ENCODE results near the gene XRCC6.
"Not testable (repeated sequence)": the region's sequence is repeated elsewhere in the genome, so short reads cannot be mapped to it uniquely, and the experiment has no call there.

The XRCC6 gene

GRCh38 chr22:41619979-41620588, 1.0 kb upstream of the XRCC6 start:
- no peak for TF ChIP-seq ZFX (IDR thresholded peaks at IDR 0.05; ENCODE audit: borderline replicate concordance)
- peak; percentile 31 for TF ChIP-seq CTCF (IDR thresholded peaks at IDR 0.05)
- H3K27ac ChIP-seq, result peak overlapping the region; percentile 92

GRCh38 chr22:41620589-41621098, 451 bp upstream of the XRCC6 start, which contains the start of gene DESI1:
TSS of gene DESI1 (minus strand) at chr22:41621043. CDS start at chr22:41620839, 204 bp downstream.
- H3K27ac ChIP-seq, result peak within 1 kb of the TSS; percentile 92
- no peak for TF ChIP-seq ZFX (IDR thresholded peaks at IDR 0.05; ENCODE audit: borderline replicate concordance)
- no peak for TF ChIP-seq CTCF (IDR thresholded peaks at IDR 0.05)

GRCh38 chr22:41621911-41622179, 750 bp downstream of the XRCC6 start:
- peak overlapping the region; percentile 92 for H3K27ac ChIP-seq
- TF ChIP-seq ZFX (IDR thresholded peaks at IDR 0.05; ENCODE audit: borderline replicate concordance) (no peak), CTCF (IDR thresholded peaks at IDR 0.05) (no peak)

- TF ChIP-seq ZFX (IDR thresholded peaks at IDR 0.05; ENCODE audit: borderline replicate concordance), result no peak
- H3K27ac ChIP-seq, result no peak overlapping the region
Observed at GRCh38 chr22:41625577-41625976, 4.5 kb downstream of the XRCC6 start.

- H3K27ac ChIP-seq, result not testable (repeated sequence)
Observed at GRCh38 chr22:41631115-41631514, 10.0 kb downstream of the XRCC6 start.

- not testable (repeated sequence) for H3K27ac ChIP-seq
Observed at GRCh38 chr22:41631615-41632014, 10.5 kb downstream of the XRCC6 start.

GRCh38 chr22:41634610-41635009, 13.5 kb downstream of the XRCC6 start:
- H3K27ac ChIP-seq, result not testable (repeated sequence)

GRCh38 chr22:41636467-41636866, 15.4 kb downstream of the XRCC6 start:
- H3K27ac ChIP-seq, result no peak overlapping the region

GRCh38 chr22:41637623-41638022, 16.5 kb downstream of the XRCC6 start:
- not testable (repeated sequence) for H3K27ac ChIP-seq

More at GRCh38 chr22:41636467-41636866, 15.4 kb downstream of the XRCC6 start:
- no peak for TF ChIP-seq CTCF (IDR thresholded peaks at IDR 0.05)
- no peak for TF ChIP-seq ZFX (IDR thresholded peaks at IDR 0.05; ENCODE audit: borderline replicate concordance)

- TF ChIP-seq ZFX (IDR thresholded peaks at IDR 0.05; ENCODE audit: borderline replicate concordance) (no peak), CTCF (IDR thresholded peaks at IDR 0.05) (no peak)
- H3K27ac ChIP-seq, result no peak overlapping the region
Observed at GRCh38 chr22:41638124-41638523, 17.0 kb downstream of the XRCC6 start.

Measured in 22Rv1 (cell line).